GM12878 (cell line): ENCODE data around the gene WDR18. TPM values are rescaled to one million over a fixed set of nuclear protein-coding genes. Genes with fewer than 3 reads are reported as not detected.

Experiments used
- ATAC-seq: fragments of 200-7000 bp; cut with Tn5 transposase; 3 replicates; pipeline ENCODE4 v1.9.1; 2020; ENCODE audit warnings: mild to moderate bottlenecking, moderate library complexity
- BruUV-seq: library from RNA; stranded (reverse); fragments of 400-500 nt; replicated peaks from 2 replicates; lab custom pipeline; 2021; lab: Mats Ljungman, UMichigan
- CTCF ChIA-PET: fragments of 300-600 bp; sonication (Branson Sonifier 250); formaldehyde crosslinking; extraction: SDS; loops from one replicate; lab custom pipeline; 2021; ENCODE audit warnings: inconsistent platforms; lab: Yijun Ruan, JAX
- POLR2A ChIA-PET: fragments of 350-600 bp; formaldehyde crosslinking; extraction: SDS; loops from one replicate; lab custom pipeline; 2021; ENCODE audit warnings: inconsistent platforms; lab: Charles Lee
- RAD21 ChIA-PET: fragments of 300-600 bp; sonication (Branson Sonifier 250); formaldehyde crosslinking; loops from one replicate; lab custom pipeline; 2023; ENCODE audit warnings: antibody characterized with exemption; ENCODE audit not compliant: unreplicated experiment; lab: Charles Lee
- SMC1A ChIA-PET: fragments of 300-600 bp; sonication (Branson Sonifier 250); formaldehyde crosslinking; loops from one replicate; lab custom pipeline; 2023; ENCODE audit not compliant: unreplicated experiment, uncharacterized antibody; lab: Charles Lee
- DNase-seq: peaks from one replicate; pipeline ENCODE4 v3.0.0-alpha.2; 2011; ENCODE audit warnings: low read depth, low spot score
- FAIRE-seq: peaks from 3 replicates; lab custom pipeline; 2011; peaks lifted over from hg19 to GRCh38; lab: Jason Lieb, UNC
- H2AFZ ChIP-seq: 2 replicates; pipeline ENCODE4 v1.6.0; 2011; ENCODE audit warnings: low read depth, low read length, control low read depth; ENCODE audit not compliant: control insufficient read depth
- H3K27ac ChIP-seq: 2 replicates; pipeline ENCODE4 v1.5.1; 2011; ENCODE audit warnings: control low read depth; ENCODE audit not compliant: control insufficient read depth, insufficient read depth
- H3K27me3 ChIP-seq, 2 experiments: replicated peaks in 1 of 2; 2 replicates each; pipeline versions ENCODE4 v1.6.0 to v1.6.1; 2011; ENCODE audit warnings: low read length in 1 of 2; ENCODE audit not compliant: control insufficient read depth in 2 of 2, insufficient read depth in 2 of 2
- H3K36me3 ChIP-seq, 2 experiments: 2 replicates each; pipeline ENCODE4 v1.5.1; 2011; ENCODE audit warnings: low read length in 1 of 2; ENCODE audit not compliant: control insufficient read depth in 2 of 2, insufficient read depth in 2 of 2
- H3K4me1 ChIP-seq: 2 replicates; pipeline ENCODE4 v1.6.1; 2011; ENCODE audit warnings: mild to moderate bottlenecking, low read length, moderate library complexity, mixed read lengths; ENCODE audit not compliant: control insufficient read depth, insufficient read depth
- H3K4me2 ChIP-seq: 2 replicates; pipeline ENCODE4 v1.6.0; 2011; ENCODE audit warnings: control low read depth; ENCODE audit not compliant: control insufficient read depth, insufficient read depth
- H3K4me3 ChIP-seq: fragments of 200-600 bp; sonication (generic); 2 replicates; pipeline ENCODE4 v1.5.1; 2016
- H3K79me2 ChIP-seq: 2 replicates; pipeline ENCODE4 v1.6.0; 2011; ENCODE audit warnings: low read length; ENCODE audit not compliant: control insufficient read depth, insufficient read depth
- H3K9ac ChIP-seq: 2 replicates; pipeline ENCODE4 v1.8.0; 2011; ENCODE audit warnings: low read length, control low read depth, mixed read lengths; ENCODE audit not compliant: control insufficient read depth, insufficient read depth
- H3K9me3 ChIP-seq: replicated peaks from 3 replicates; pipeline ENCODE4 v1.5.1; 2011; ENCODE audit warnings: mild to moderate bottlenecking, low read length; ENCODE audit not compliant: control insufficient read depth, insufficient read depth
- H4K20me1 ChIP-seq: 2 replicates; pipeline ENCODE4 v1.6.0; 2011; ENCODE audit not compliant: control insufficient read depth, insufficient read depth
- ATF2 ChIP-seq: IDR thresholded peaks from 2 replicates; pipeline ENCODE4 v1.6.1; 2012; ENCODE audit warnings: low read length, inconsistent platforms
- ATF3 ChIP-seq: IDR thresholded peaks from 2 replicates; pipeline ENCODE4 v1.6.1; 2011; ENCODE audit warnings: low read depth, mild to moderate bottlenecking, low read length, moderate library complexity, borderline replicate concordance; ENCODE audit errors: extremely low read depth
- BCL11A ChIP-seq: IDR thresholded peaks from 2 replicates; pipeline ENCODE4 v1.6.1; 2011; ENCODE audit warnings: low read depth, low read length
- BMI1 ChIP-seq: fragments of 450-650 bp; IDR thresholded peaks from 2 replicates; pipeline ENCODE4 v1.6.1; 2016; ENCODE audit warnings: mild to moderate bottlenecking, moderate library complexity, borderline replicate concordance
- GATAD2B ChIP-seq: fragments of 450-650 bp; conservative IDR thresholded peaks from 2 replicates; pipeline ENCODE4 v1.6.1; 2017; ENCODE audit warnings: low read depth, mild to moderate bottlenecking, moderate library complexity
- HCFC1 ChIP-seq: fragments of 150-350 bp; IDR thresholded peaks from 2 replicates; pipeline ENCODE4 v1.6.1; 2014; ENCODE audit warnings: low read length
- HDAC2 ChIP-seq: fragments of 200-600 bp; sonication (generic); IDR thresholded peaks from 2 replicates; pipeline ENCODE4 v1.6.1; 2017
- IRF5 ChIP-seq: fragments of 450-650 bp; IDR thresholded peaks from 2 replicates; pipeline ENCODE4 v1.6.1; 2017; ENCODE audit warnings: borderline replicate concordance
- MTA2 ChIP-seq: fragments of 450-650 bp; IDR thresholded peaks from 2 replicates; pipeline ENCODE4 v1.6.1; 2016; ENCODE audit warnings: low read depth, mild to moderate bottlenecking, moderate library complexity
- NFXL1 ChIP-seq: fragments of 450-650 bp; IDR thresholded peaks from 2 replicates; pipeline ENCODE4 v1.6.1; 2017; ENCODE audit warnings: antibody characterized with exemption, mild to moderate bottlenecking, borderline replicate concordance
- POLR2A ChIP-seq: IDR thresholded peaks from 2 replicates; pipeline ENCODE4 v1.6.1; 2011; ENCODE audit warnings: low read depth, mild to moderate bottlenecking, low read length
- RAD21 ChIP-seq: IDR thresholded peaks from 2 replicates; pipeline ENCODE4 v1.6.1; 2011; ENCODE audit warnings: mild to moderate bottlenecking, low read depth, low read length, moderate library complexity; ENCODE audit not compliant: insufficient read depth
- SMARCA5 ChIP-seq: fragments of 450-650 bp; IDR thresholded peaks from 2 replicates; pipeline ENCODE4 v1.6.1; 2017; ENCODE audit warnings: mild to moderate bottlenecking
- SMC3 ChIP-seq: IDR thresholded peaks from 2 replicates; pipeline ENCODE4 v1.6.1; 2011; ENCODE audit warnings: low read length, improper control_type of control experiment, borderline replicate concordance
- SP1 ChIP-seq: IDR thresholded peaks from one replicate; pipeline ENCODE4 v1.6.1; 2011; ENCODE audit warnings: low read depth, low read length
- WRNIP1 ChIP-seq: IDR thresholded peaks from 2 replicates; pipeline ENCODE4 v1.6.1; 2011; ENCODE audit warnings: low read depth, low read length, improper control_type of control experiment, borderline replicate concordance
- ZNF622 ChIP-seq: fragments of 450-650 bp; IDR thresholded peaks from 2 replicates; pipeline ENCODE4 v1.6.1; 2017; ENCODE audit warnings: mild to moderate bottlenecking, inconsistent platforms
- WGBS: methylation state at CpG from one replicate; pipeline ENCODE4 v1.1.6; 2016; ENCODE audit warnings: low lambda C conversion rate; ENCODE audit not compliant: insufficient replicate concordance, insufficient coverage; ENCODE audit errors: missing lambda C conversion rate; 5-methylcytosine and 5-hydroxymethylcytosine counted together
- in situ Hi-C: fragments of 300-500 bp; cut with MboI; formaldehyde crosslinking; loops from 9 replicates; pipeline ENCODE4 v1.14.3; 2018; ENCODE audit warnings: mixed read lengths
- intact Hi-C: fragments of 100-400 bp; cut with micrococcal nuclease; formaldehyde crosslinking; loops from one replicate; pipeline ENCODE4 v1.14.2; 2022; ENCODE audit not compliant: unreplicated experiment
- polyA plus RNA-seq, 11 experiments: library from polyadenylated mRNA; depleted of rRNA in 4 of 11; unstranded in 6 of 11; stranded (reverse) in 5 of 11; fragments of >200 nt; fragmentation: Nextera tagmentation in 4 of 11; fragmentation: Illumina TruSeq in 1 of 11; extraction: Ambion mirVana in 4 of 11; extraction: Trizol in 1 of 11; gene quantifications; 1 replicate in 1 of 11; 2 replicates in 10 of 11; pipeline versions ENCODE4 v1.2.1 to v1.2.3, GENCODE V29; 2011 to 2016; ENCODE audit warnings: inconsistent platforms in 2 of 11, missing spikeins in 2 of 11, low read depth in 1 of 11
- total RNA-seq, 4 experiments: library from RNA; depleted of rRNA in 3 of 4; stranded (reverse); fragments of >200 nt in 3 of 4; fragmentation: Illumina TruSeq in 1 of 4; extraction: Trizol in 1 of 4; gene quantifications; 2 replicates each; pipeline versions ENCODE4 v1.2.1 to v1.2.3, GENCODE V29; 2013 to 2021
- TF ChIP-seq, protein P1 (sequence below): IDR thresholded peaks from 2 replicates; pipeline ENCODE4 v1.6.1; 2012; ENCODE audit warnings: low read depth, low read length, improper control_type of control experiment
- TF ChIP-seq, protein P2 (sequence below): fragments of 450-650 bp; IDR thresholded peaks from 2 replicates; pipeline ENCODE4 v1.6.1; 2017; ENCODE audit warnings: low read depth, mild to moderate bottlenecking, moderate library complexity

WDR18 gene
- total and polyA plus RNA-seq, 10 of the 15 experiments (the other 5 are each of a cell fraction or from before 2014, with no cell fraction given) = 3.0 to 206 (median 62.3) TPM

DNA sequence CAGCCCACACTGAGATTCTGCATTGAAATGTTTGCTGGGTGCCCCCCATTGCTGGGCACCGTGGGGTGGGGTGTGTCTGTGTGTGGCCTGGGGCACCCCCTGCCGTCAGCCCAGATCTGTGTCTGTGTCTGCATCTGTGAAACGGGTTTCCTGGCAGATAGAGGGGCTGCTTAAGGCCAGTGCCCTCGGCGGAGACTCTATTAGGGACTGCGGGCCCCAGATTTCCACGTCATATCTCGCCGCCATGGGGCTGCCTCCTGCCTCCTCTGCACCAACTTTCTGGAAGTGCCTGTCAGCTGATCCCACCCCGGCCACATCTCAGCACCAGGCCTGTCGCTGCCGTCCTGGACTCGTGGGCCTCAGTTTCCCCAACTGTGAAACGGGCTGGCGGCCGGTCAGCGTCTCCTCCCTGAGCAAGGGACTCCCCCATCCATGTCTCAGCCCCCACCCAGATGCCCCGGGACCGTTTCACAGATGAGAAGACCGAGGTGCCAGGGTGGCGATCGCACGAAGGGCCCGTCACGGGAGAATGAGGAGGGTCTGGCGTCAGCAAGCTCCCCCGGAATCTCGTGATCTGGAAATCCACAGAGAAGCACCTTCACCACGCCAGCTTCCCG lies 36.9 kb upstream of the WDR18 start:
- Histone ChIP-seq H3K4me1 (peaks cover 48% of the 10 kb centered on the region), H4K20me1 (no peaks in the 10 kb centered on the region), H3K9ac (peak overlapping the region; percentile 88)
- TF ChIP-seq ZNF622 (no peak), ATF3 (no peak), NFXL1 (no peak), MTA2 (no peak), IRF5 (no peak), SMC3 (0 out of 2 replicates have a peak, but pooled peaks have one; percentile 23), HCFC1 (no peak), ATF2 (no peak), BCL11A (no peak), HDAC2 (no peak), SMARCA5 (peak; percentile 95), WRNIP1 (no peak), SP1 (no peak), POLR2A (peak; percentile 60; the same call in 1 of the 2 replicates), GATAD2B (peak; percentile 87; the same call in 1 of the 2 replicates), RAD21 (peak; percentile 26; the same call in 1 of the 2 replicates), BMI1 (no peak)
- TF ChIP-seq, protein P1, sequence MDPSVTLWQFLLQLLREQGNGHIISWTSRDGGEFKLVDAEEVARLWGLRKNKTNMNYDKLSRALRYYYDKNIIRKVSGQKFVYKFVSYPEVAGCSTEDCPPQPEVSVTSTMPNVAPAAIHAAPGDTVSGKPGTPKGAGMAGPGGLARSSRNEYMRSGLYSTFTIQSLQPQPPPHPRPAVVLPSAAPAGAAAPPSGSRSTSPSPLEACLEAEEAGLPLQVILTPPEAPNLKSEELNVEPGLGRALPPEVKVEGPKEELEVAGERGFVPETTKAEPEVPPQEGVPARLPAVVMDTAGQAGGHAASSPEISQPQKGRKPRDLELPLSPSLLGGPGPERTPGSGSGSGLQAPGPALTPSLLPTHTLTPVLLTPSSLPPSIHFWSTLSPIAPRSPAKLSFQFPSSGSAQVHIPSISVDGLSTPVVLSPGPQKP = no peak
- TF ChIP-seq, protein P2, sequence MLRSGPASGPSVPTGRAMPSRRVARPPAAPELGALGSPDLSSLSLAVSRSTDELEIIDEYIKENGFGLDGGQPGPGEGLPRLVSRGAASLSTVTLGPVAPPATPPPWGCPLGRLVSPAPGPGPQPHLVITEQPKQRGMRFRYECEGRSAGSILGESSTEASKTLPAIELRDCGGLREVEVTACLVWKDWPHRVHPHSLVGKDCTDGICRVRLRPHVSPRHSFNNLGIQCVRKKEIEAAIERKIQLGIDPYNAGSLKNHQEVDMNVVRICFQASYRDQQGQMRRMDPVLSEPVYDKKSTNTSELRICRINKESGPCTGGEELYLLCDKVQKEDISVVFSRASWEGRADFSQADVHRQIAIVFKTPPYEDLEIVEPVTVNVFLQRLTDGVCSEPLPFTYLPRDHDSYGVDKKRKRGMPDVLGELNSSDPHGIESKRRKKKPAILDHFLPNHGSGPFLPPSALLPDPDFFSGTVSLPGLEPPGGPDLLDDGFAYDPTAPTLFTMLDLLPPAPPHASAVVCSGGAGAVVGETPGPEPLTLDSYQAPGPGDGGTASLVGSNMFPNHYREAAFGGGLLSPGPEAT = no peak

More for the DNA sequence above, 36.9 kb upstream of the WDR18 start:
- Histone ChIP-seq H3K27ac (peak overlapping the region; percentile 99), H2AFZ (peak overlapping the region; percentile 46), H3K4me2 (peak overlapping the region; percentile 99), H3K36me3 (peaks cover 8 to 15% of the 10 kb centered on the region in 2 experiments; a peak in 3 of 4 replicates), H3K79me2 (peaks cover 48% of the 10 kb centered on the region), H3K27me3 (no peaks in the 10 kb centered on the region), H3K4me3 (peak overlapping the region; percentile 54), H3K9me3 (no peaks in the 10 kb centered on the region)
- whole genome bisulfite sequencing = 1% methylated on average over 30 of the region's 30 CpGs
- ChIA-PET CTCF (interaction anchor here (1.2 to 3.0 kb wide), 4 partner anchors 23 to 91 kb away, joined by 3 to 18 read pairs (median 6); partner anchors contain the start of gene WDR18), SMC1A (interaction anchor here (1.4 to 2.7 kb wide), 2 partner anchors 24 to 36 kb away, joined by 6 to 13 read pairs; partner anchors contain the start of gene WDR18), POLR2A (interaction anchor here (1.0 to 1.8 kb wide), 5 partner anchors 15 to 130 kb away, joined by 3 to 7 read pairs (median 4); partner anchors contain the start of gene WDR18), RAD21 (interaction anchor here (0.9 to 1.9 kb wide), 8 partner anchors 14 to 92 kb away, joined by 3 to 9 read pairs (median 6); partner anchors contain the start of genes ABCA7 and WDR18)
- intact Hi-C loops (loop anchor here (1.0 kb wide), 1 partner anchor 22 kb away; no protein-coding TSS in a partner anchor), in situ Hi-C loops (no loop called here)
- FAIRE-seq = no peak
- BruUV-seq = TSS peak; percentile 73
- DNase-seq = no peak
- peak; percentile 42 for ATAC-seq
